ENCODE measurements around the gene SIM2.

DNA sequence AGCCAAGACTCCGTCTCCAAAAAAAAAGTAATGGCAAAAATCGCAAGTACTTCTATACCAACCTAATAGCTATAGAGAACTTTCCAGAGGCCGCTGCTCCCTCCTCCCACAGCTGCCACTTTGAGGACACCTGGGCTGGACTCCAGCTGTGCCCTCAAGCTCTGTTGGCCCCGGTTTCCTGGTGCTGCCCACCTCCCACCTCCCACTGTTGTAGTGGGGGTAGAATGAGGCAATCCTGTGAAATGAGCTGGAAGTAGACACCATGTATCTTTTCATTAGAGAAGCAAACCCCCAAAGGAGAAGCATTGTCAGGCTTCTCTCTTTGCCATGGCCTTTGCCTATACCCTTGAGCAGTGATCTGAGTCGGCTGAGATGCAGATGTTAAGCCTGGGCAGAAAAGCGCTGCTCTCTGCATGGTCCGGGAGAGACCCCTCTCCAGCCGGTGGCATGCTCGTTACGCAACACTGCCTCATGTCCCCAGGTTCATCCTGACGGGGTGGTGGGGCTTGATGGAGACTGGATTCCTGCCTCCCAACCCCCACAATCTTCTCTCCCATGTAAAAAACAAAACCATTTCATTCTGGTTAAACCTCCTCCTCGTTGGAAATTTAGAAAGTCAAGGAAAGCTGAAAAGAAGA lies 39.7 kb downstream of the SIM2 start:
- TF ChIP-seq, protein P1, sequence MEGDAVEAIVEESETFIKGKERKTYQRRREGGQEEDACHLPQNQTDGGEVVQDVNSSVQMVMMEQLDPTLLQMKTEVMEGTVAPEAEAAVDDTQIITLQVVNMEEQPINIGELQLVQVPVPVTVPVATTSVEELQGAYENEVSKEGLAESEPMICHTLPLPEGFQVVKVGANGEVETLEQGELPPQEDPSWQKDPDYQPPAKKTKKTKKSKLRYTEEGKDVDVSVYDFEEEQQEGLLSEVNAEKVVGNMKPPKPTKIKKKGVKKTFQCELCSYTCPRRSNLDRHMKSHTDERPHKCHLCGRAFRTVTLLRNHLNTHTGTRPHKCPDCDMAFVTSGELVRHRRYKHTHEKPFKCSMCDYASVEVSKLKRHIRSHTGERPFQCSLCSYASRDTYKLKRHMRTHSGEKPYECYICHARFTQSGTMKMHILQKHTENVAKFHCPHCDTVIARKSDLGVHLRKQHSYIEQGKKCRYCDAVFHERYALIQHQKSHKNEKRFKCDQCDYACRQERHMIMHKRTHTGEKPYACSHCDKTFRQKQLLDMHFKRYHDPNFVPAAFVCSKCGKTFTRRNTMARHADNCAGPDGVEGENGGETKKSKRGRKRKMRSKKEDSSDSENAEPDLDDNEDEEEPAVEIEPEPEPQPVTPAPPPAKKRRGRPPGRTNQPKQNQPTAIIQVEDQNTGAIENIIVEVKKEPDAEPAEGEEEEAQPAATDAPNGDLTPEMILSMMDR (IDR thresholded peaks at IDR 0.05), result no peak
- no peak for TF ChIP-seq EZH2 (IDR thresholded peaks at IDR 0.05; ENCODE audit: borderline replicate concordance, insufficient read depth, low read depth, low read length, poor library complexity, severe bottlenecking)

All from B cell (primary cell).